Hepatocyte (in vitro differentiated cells): ENCODE results near the gene CNBP. TPM values are rescaled to one million over a fixed set of nuclear protein-coding genes. Genes with fewer than 3 reads are reported as not detected.

Experiments used
- DNase-seq: peaks from one replicate; pipeline ENCODE4 v3.0.0-alpha.2; 2016; ENCODE audit warnings: low spot score
- H2AFZ ChIP-seq: fragments of 200-600 bp; sonication (generic); 2 replicates; pipeline ENCODE4 v1.6.0; 2016; ENCODE audit warnings: antibody characterized with exemption, mild to moderate bottlenecking
- H3K27ac ChIP-seq: fragments of 200-600 bp; sonication (generic); 2 replicates; pipeline ENCODE4 v1.5.1; 2016; ENCODE audit warnings: mild to moderate bottlenecking
- H3K27me3 ChIP-seq: fragments of 200-600 bp; sonication (generic); 2 replicates; pipeline ENCODE4 v1.6.1; 2016
- H3K36me3 ChIP-seq: fragments of 200-600 bp; sonication (generic); replicated peaks from 2 replicates; pipeline ENCODE4 v1.5.1; 2016; ENCODE audit warnings: low read depth; ENCODE audit not compliant: insufficient read depth
- H3K4me1 ChIP-seq: fragments of 200-600 bp; sonication (generic); 2 replicates; pipeline ENCODE4 v1.5.1; 2016; ENCODE audit warnings: mild to moderate bottlenecking, moderate library complexity; ENCODE audit not compliant: insufficient read depth
- H3K4me2 ChIP-seq: fragments of 200-600 bp; sonication (generic); 2 replicates; pipeline ENCODE4 v1.6.0; 2016
- H3K4me3 ChIP-seq: fragments of 200-600 bp; sonication (generic); 2 replicates; pipeline ENCODE4 v1.5.1; 2016; ENCODE audit warnings: mild to moderate bottlenecking
- H3K79me2 ChIP-seq: fragments of 200-600 bp; sonication (generic); 2 replicates; pipeline ENCODE4 v1.6.0; 2017; ENCODE audit warnings: mild to moderate bottlenecking
- H3K9me2 ChIP-seq: fragments of 200-600 bp; sonication (generic); replicated peaks from 2 replicates; pipeline ENCODE4 v1.6.0; 2017; ENCODE audit warnings: mild to moderate bottlenecking; ENCODE audit not compliant: insufficient read depth
- H3K9me3 ChIP-seq: fragments of 200-600 bp; sonication (generic); 2 replicates; pipeline ENCODE4 v1.5.1; 2016; ENCODE audit warnings: low read depth, mild to moderate bottlenecking
- H4K20me1 ChIP-seq: fragments of 200-600 bp; sonication (generic); 2 replicates; pipeline ENCODE4 v1.6.0; 2016; ENCODE audit warnings: mild to moderate bottlenecking; ENCODE audit not compliant: insufficient read depth, poor library complexity, severe bottlenecking
- EZH2 ChIP-seq: fragments of 200-600 bp; sonication (generic); IDR thresholded peaks from 2 replicates; pipeline ENCODE4 v1.6.1; 2016; ENCODE audit warnings: antibody characterized with exemption, mild to moderate bottlenecking, borderline replicate concordance
- EZH2phosphoT487 ChIP-seq: fragments of 200-600 bp; sonication (generic); IDR thresholded peaks from one replicate; pipeline ENCODE4 v1.6.1; 2018; ENCODE audit warnings: antibody characterized with exemption, mild to moderate bottlenecking, low read depth, moderate library complexity; ENCODE audit not compliant: unreplicated experiment, severe bottlenecking
- WGBS: methylation state at CpG from one replicate; pipeline ENCODE4 v1.1.6; 2016; ENCODE audit warnings: low lambda C conversion rate; ENCODE audit errors: missing lambda C conversion rate; 5-methylcytosine and 5-hydroxymethylcytosine counted together
- polyA plus RNA-seq: library from polyadenylated mRNA; unstranded; fragments of >200 nt; fragmentation: Nextera tagmentation; extraction: Ambion mirVana; gene quantifications from 2 replicates; pipeline ENCODE4 v1.2.1, GENCODE V29; 2016
- total RNA-seq: library from RNA; depleted of rRNA; stranded (reverse); fragments of >200 nt; gene quantifications from 2 replicates; pipeline ENCODE4 v1.2.3, GENCODE V29; 2014
- TF ChIP-seq, protein P1 (sequence below): fragments of 200-600 bp; sonication (generic); IDR thresholded peaks from 2 replicates; pipeline ENCODE4 v1.5.1; 2016; ENCODE audit warnings: antibody characterized with exemption, mild to moderate bottlenecking; ENCODE audit not compliant: poor library complexity

Gene CNBP
- total and polyA plus RNA-seq, 2 experiments from 2014 or later, result 289 to 316 TPM

GRCh38 chr3:129176051-129176450 lies 7.6 kb downstream of the CNBP start:
- H3K9me2 ChIP-seq, result no peaks in the 10 kb centered on the region
- peaks cover 23% of the 10 kb centered on the region for H3K4me1 ChIP-seq
- H3K27me3 ChIP-seq, result no peaks in the 10 kb centered on the region
- H3K27ac ChIP-seq, result no peak overlapping the region
- WGBS, result 100% methylated on average over 1 of the region's 1 CpG
- DNase-seq, result no peak
- TF ChIP-seq EZH2phosphoT487 (no peak), EZH2 (no peak)
- TF ChIP-seq, protein P1, sequence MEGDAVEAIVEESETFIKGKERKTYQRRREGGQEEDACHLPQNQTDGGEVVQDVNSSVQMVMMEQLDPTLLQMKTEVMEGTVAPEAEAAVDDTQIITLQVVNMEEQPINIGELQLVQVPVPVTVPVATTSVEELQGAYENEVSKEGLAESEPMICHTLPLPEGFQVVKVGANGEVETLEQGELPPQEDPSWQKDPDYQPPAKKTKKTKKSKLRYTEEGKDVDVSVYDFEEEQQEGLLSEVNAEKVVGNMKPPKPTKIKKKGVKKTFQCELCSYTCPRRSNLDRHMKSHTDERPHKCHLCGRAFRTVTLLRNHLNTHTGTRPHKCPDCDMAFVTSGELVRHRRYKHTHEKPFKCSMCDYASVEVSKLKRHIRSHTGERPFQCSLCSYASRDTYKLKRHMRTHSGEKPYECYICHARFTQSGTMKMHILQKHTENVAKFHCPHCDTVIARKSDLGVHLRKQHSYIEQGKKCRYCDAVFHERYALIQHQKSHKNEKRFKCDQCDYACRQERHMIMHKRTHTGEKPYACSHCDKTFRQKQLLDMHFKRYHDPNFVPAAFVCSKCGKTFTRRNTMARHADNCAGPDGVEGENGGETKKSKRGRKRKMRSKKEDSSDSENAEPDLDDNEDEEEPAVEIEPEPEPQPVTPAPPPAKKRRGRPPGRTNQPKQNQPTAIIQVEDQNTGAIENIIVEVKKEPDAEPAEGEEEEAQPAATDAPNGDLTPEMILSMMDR, result no peak
- peaks cover 99% of the 10 kb centered on the region for H3K79me2 ChIP-seq
- no peak overlapping the region for H3K4me3 ChIP-seq
- no peak overlapping the region for H2AFZ ChIP-seq
- peaks cover 99% of the 10 kb centered on the region for H4K20me1 ChIP-seq
- no peaks in the 10 kb centered on the region for H3K9me3 ChIP-seq
- no peaks in the 10 kb centered on the region for H3K36me3 ChIP-seq
- no peak overlapping the region for H3K4me2 ChIP-seq

DNA sequence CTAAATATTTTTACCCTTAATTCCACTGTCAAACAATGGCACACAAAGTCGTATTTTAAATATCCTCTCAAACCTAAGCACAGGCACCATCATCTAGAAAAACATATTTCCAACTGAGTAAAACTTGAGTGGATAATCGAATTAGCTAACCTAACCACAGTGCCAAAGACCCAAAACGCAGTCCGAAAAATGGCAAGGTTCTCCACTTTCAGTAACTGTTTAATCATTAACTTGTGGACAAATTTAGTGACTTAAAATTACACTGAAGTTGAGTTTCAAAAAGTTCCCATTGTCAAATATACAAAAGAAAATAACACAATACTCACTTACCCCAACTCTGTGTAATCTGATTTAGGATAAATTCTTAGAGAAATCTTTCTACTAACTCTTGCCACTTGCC lies 10.0 kb downstream of the CNBP start:
- peaks cover 77% of the 10 kb centered on the region for H4K20me1 ChIP-seq
- peaks cover 6% of the 10 kb centered on the region for H3K4me1 ChIP-seq
- H3K27ac ChIP-seq, result no peak overlapping the region
- no peak for DNase-seq
- no peaks in the 10 kb centered on the region for H3K9me3 ChIP-seq
- 73% methylated on average over 4 of the region's 4 CpGs for WGBS
- no peak overlapping the region for H3K4me3 ChIP-seq
- H3K4me2 ChIP-seq, result no peak overlapping the region
- H3K36me3 ChIP-seq, result no peaks in the 10 kb centered on the region
- H3K9me2 ChIP-seq, result no peaks in the 10 kb centered on the region
- peaks cover 96% of the 10 kb centered on the region for H3K79me2 ChIP-seq
- TF ChIP-seq, protein P1, result no peak
- TF ChIP-seq EZH2 (no peak), EZH2phosphoT487 (no peak)
- no peaks in the 10 kb centered on the region for H3K27me3 ChIP-seq
- H2AFZ ChIP-seq, result no peak overlapping the region

- Histone ChIP-seq H4K20me1 (peaks cover 72% of the 10 kb centered on the region), H3K36me3 (no peaks in the 10 kb centered on the region), H3K79me2 (peaks cover 91% of the 10 kb centered on the region), H3K27me3 (no peaks in the 10 kb centered on the region), H3K9me2 (no peaks in the 10 kb centered on the region), H3K4me2 (no peak overlapping the region), H3K4me1 (peaks cover under 1% of the 10 kb centered on the region), H3K4me3 (no peak overlapping the region), H2AFZ (no peak overlapping the region), H3K9me3 (no peaks in the 10 kb centered on the region), H3K27ac (no peak overlapping the region)
- no peak for TF ChIP-seq EZH2phosphoT487
- TF ChIP-seq, protein P1, result no peak
- no peak for TF ChIP-seq EZH2
- WGBS, result 81% methylated on average over 2 of the region's 2 CpGs
- no peak for DNase-seq
These were observed 10.5 kb downstream of the CNBP start for GRCh38 chr3:129173206-129173605.
